Body of pancreas (tissue), 4 donors: ENCODE data around the gene PNKP. TPM values are rescaled to one million over a fixed set of nuclear protein-coding genes. Genes with fewer than 3 reads are reported as not detected.
A peak's percentile ranks its signal among the peaks of the same experiment; 100 is the strongest.

Source experiments
- ATAC-seq: fragments of 150-250 bp; one replicate; pipeline ENCODE4 v1.9.1; 2016
- DNase-seq, 4 donors: peaks; one replicate each; pipeline ENCODE4 v3.0.0-alpha.2; 2019
- H3K27ac ChIP-seq, 4 donors: fragments of 200-600 bp; sonication (generic); 1 replicate in 3 of 4; 2 replicates in 1 of 4; pipeline versions ENCODE4 v1.5.1 to v1.6.1; 2016 to 2019; ENCODE audit warnings: mild to moderate bottlenecking in 1 of 4, mixed read lengths in 1 of 4, moderate library complexity in 1 of 4
- H3K27me3 ChIP-seq, 2 donors: fragments of 200-600 bp; sonication (generic); one replicate each; pipeline ENCODE4 v1.6.0; 2016; ENCODE audit warnings: mild to moderate bottlenecking in 1 of 2
- H3K36me3 ChIP-seq, 2 donors: fragments of 200-600 bp; sonication (generic); replicated peaks in 1 of 2; 2 replicates each; pipeline ENCODE4 v1.5.1; 2016; ENCODE audit warnings: low read depth in 2 of 2; ENCODE audit not compliant: insufficient read depth in 1 of 2
- H3K4me1 ChIP-seq: fragments of 200-600 bp; sonication (generic); one replicate; pipeline ENCODE4 v1.6.0; 2016
- H3K4me3 ChIP-seq, 2 donors: fragments of 200-600 bp; sonication (generic); 1 replicate in 1 of 2; 2 replicates in 1 of 2; pipeline ENCODE4 v1.5.1; 2016 to 2019
- H3K9me3 ChIP-seq, 3 donors: fragments of 200-600 bp; sonication (generic); 1 replicate in 2 of 3; 2 replicates in 1 of 3; pipeline ENCODE4 v1.5.1; 2016
- CTCF ChIP-seq, 7 experiments: fragments of 450-650 bp in 4 of 7; fragments of 200-600 bp in 3 of 7; sonication (generic) in 3 of 7; IDR thresholded peaks; one replicate each; pipeline ENCODE4 v1.5.1; 2016 to 2019; ENCODE audit warnings: antibody characterized with exemption in 7 of 7
- POLR2A ChIP-seq, 3 donors: fragments of 450-650 bp; IDR thresholded peaks; one replicate each; pipeline ENCODE4 v1.6.1; 2016; ENCODE audit warnings: antibody characterized with exemption in 3 of 3, mild to moderate bottlenecking in 2 of 3
- WGBS, 2 donors: methylation state at CpG; one replicate each; pipeline ENCODE4 v1.1.5; 2017; 5-methylcytosine and 5-hydroxymethylcytosine counted together
- intact Hi-C: fragments of 100-400 bp; cut with DNase I; formaldehyde crosslinking; loops from one replicate; pipeline ENCODE4 v1.15.1; 2023
- total RNA-seq, 2 donors: library from RNA; depleted of rRNA; stranded (reverse); fragments of >200 nt; gene quantifications; one replicate each; pipeline ENCODE4 v1.1.0, GENCODE V29; 2016

Gene PNKP
- total RNA-seq, 2 donors from 2014 or later, result 59.7 to 122 TPM

- intact Hi-C loops, result no loop called here
- Histone ChIP-seq H3K27ac (no peak overlapping the region), H3K4me1 (peaks cover under 1% of the 10 kb centered on the region), H3K9me3 (no peaks in the 10 kb centered on the region), H3K27me3 (no peaks in the 10 kb centered on the region), H3K4me3 (no peak overlapping the region), H3K36me3 (peaks cover 17 to 20% of the 10 kb centered on the region in 2 donors)
- DNase-seq, result no peak
- 84 to 91% methylated on average over 14 to 20 of the region's 22 CpGs for WGBS, 2 donors
- no peak for ATAC-seq
- no peak for TF ChIP-seq CTCF (IDR thresholded peaks at IDR 0.05)
- TF ChIP-seq POLR2A (IDR thresholded peaks at IDR 0.05), result no peak
Observed at GRCh38 chr19:49859682-49860335, 7.6 kb downstream of the PNKP start.

GRCh38 chr19:49858088-49858985 lies 9.0 kb downstream of the PNKP start:
- intact Hi-C loops, result no loop called here
- TF ChIP-seq POLR2A (IDR thresholded peaks at IDR 0.05) (peak in 1 of 3 donors; percentile 5), CTCF (IDR thresholded peaks at IDR 0.05) (no peak)
- Histone ChIP-seq H3K36me3 (peaks cover 13 to 20% of the 10 kb centered on the region in 2 donors), H3K4me3 (no peak overlapping the region), H3K27me3 (no peaks in the 10 kb centered on the region), H3K9me3 (no peaks in the 10 kb centered on the region), H3K27ac (no peak overlapping the region), H3K4me1 (peaks cover 12% of the 10 kb centered on the region)
- DNase-seq (no peak), ATAC-seq (no peak)
- WGBS, 2 donors, result 91 to 96% methylated on average over 18 to 37 of the region's 37 CpGs

GRCh38 chr19:49857838-49858087 lies 9.6 kb downstream of the PNKP start:
- ATAC-seq (no peak), DNase-seq (no peak)
- Histone ChIP-seq H3K9me3 (no peaks in the 10 kb centered on the region), H3K27me3 (no peaks in the 10 kb centered on the region), H3K4me3 (no peak overlapping the region), H3K36me3 (peaks cover 13 to 20% of the 10 kb centered on the region in 2 donors), H3K27ac (no peak overlapping the region), H3K4me1 (peaks cover 18% of the 10 kb centered on the region)
- no peak for TF ChIP-seq CTCF (IDR thresholded peaks at IDR 0.05)
- TF ChIP-seq POLR2A (IDR thresholded peaks at IDR 0.05), result no peak
- WGBS, 2 donors, result 93% methylated on average over 5 of the region's 5 CpGs; no CpG with 5 or more reads in 1 of the 2 donors
- intact Hi-C loops, result no loop called here

GRCh38 chr19:49857061-49857837 lies 10.1 kb downstream of the PNKP start:
- H3K27me3 ChIP-seq, result no peaks in the 10 kb centered on the region
- intact Hi-C loops, result no loop called here
- TF ChIP-seq CTCF (IDR thresholded peaks at IDR 0.05) (no peak), POLR2A (IDR thresholded peaks at IDR 0.05) (no peak)
- DNase-seq (peak in 1 of 4 donors; percentile 6), ATAC-seq (no peak)
- WGBS, 2 donors, result 91 to 93% methylated on average over 25 to 26 of the region's 26 CpGs
- H3K4me3 ChIP-seq, result no peak overlapping the region
- H3K27ac ChIP-seq, result no peak overlapping the region
- H3K9me3 ChIP-seq, result no peaks in the 10 kb centered on the region
- peaks cover 13 to 20% of the 10 kb centered on the region in 2 donors for H3K36me3 ChIP-seq
- peaks cover 23% of the 10 kb centered on the region for H3K4me1 ChIP-seq
